ENCODE measurements around the gene KIAA0930. TPM values are rescaled to one million over a fixed set of nuclear protein-coding genes. Genes with fewer than 3 reads are reported as not detected.

Gene KIAA0930
- total RNA-seq, 1 experiment from 2014 or later, result 61.9 TPM

GRCh38 chr22:45230026-45230721 lies 10.5 kb downstream of the KIAA0930 start:
- Mint-ChIP-seq H3K4me3 (ENCODE audit: unreplicated experiment) (no peak overlapping the region), H3K27ac (ENCODE audit: low read depth, unreplicated experiment) (peak overlapping the region; percentile 68), H3K27me3 (ENCODE audit: insufficient read depth, unreplicated experiment) (no peaks in the 10 kb centered on the region), H3K4me1 (ENCODE audit: insufficient read depth, unreplicated experiment) (peaks cover 30% of the 10 kb centered on the region), H3K9me3 (ENCODE audit: unreplicated experiment) (no peaks in the 10 kb centered on the region), H3K36me3 (ENCODE audit: insufficient read depth, unreplicated experiment) (no peaks in the 10 kb centered on the region)
- DNase-seq (ENCODE audit: unreplicated experiment), result no peak
- ChIA-PET CTCF (no interaction called here), POLR2A (interaction anchor here (1.0 to 2.9 kb wide), 3 partner anchors 9 to 67 kb away, joined by 3 to 9 read pairs (median 4); partner anchors contain the start of gene NUP50)
- TF ChIP-seq CTCF (IDR thresholded peaks at IDR 0.05; ENCODE audit: unreplicated experiment), result no peak
- BruUV-seq (replicated peaks), result no TSS peak
- intact Hi-C loops (cut with micrococcal nuclease), result no loop called here

- no TSS peak for BruUV-seq (replicated peaks)
- Mint-ChIP-seq H3K27ac (ENCODE audit: low read depth, unreplicated experiment) (no peak overlapping the region), H3K27me3 (ENCODE audit: insufficient read depth, unreplicated experiment) (no peaks in the 10 kb centered on the region), H3K36me3 (ENCODE audit: insufficient read depth, unreplicated experiment) (no peaks in the 10 kb centered on the region), H3K9me3 (ENCODE audit: unreplicated experiment) (no peaks in the 10 kb centered on the region), H3K4me3 (ENCODE audit: unreplicated experiment) (no peak overlapping the region), H3K4me1 (ENCODE audit: insufficient read depth, unreplicated experiment) (peaks cover 34% of the 10 kb centered on the region)
- ChIA-PET CTCF (no interaction called here), POLR2A (no interaction called here)
- TF ChIP-seq CTCF (IDR thresholded peaks at IDR 0.05; ENCODE audit: unreplicated experiment), result no peak
- no peak for DNase-seq (ENCODE audit: unreplicated experiment)
- intact Hi-C loops (cut with micrococcal nuclease), result no loop called here
Observed at GRCh38 chr22:45229181-45229580, 11.5 kb downstream of the KIAA0930 start.

DNA sequence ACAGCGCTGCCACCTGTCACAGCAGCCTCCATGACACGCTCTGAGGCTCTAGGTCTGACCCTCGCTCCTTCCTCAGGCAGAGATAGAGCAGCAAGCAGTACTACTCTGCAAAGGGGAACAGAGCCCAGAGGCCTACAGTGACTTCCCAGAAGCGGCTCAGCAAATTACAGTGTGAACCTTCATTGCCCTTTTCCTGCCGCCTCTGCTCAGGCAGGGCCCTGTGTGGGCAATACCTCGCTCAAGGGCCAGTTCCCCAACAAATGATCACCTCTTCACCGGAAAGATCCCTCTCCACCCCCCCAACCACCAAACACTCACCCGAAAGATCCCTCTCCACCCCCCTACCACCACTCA lies 12.3 kb downstream of the KIAA0930 start:
- no peaks in the 10 kb centered on the region for H3K27me3 Mint-ChIP-seq (ENCODE audit: insufficient read depth, unreplicated experiment)
- DNase-seq (ENCODE audit: unreplicated experiment), result no peak
- peaks cover 34% of the 10 kb centered on the region for H3K4me1 Mint-ChIP-seq (ENCODE audit: insufficient read depth, unreplicated experiment)
- ChIA-PET POLR2A (no interaction called here), CTCF (no interaction called here)
- no TSS peak for BruUV-seq (replicated peaks)
- H3K4me3 Mint-ChIP-seq (ENCODE audit: unreplicated experiment), result no peak overlapping the region
- no peaks in the 10 kb centered on the region for H3K36me3 Mint-ChIP-seq (ENCODE audit: insufficient read depth, unreplicated experiment)
- H3K9me3 Mint-ChIP-seq (ENCODE audit: unreplicated experiment), result no peaks in the 10 kb centered on the region
- TF ChIP-seq CTCF (IDR thresholded peaks at IDR 0.05; ENCODE audit: unreplicated experiment), result no peak
- intact Hi-C loops (cut with micrococcal nuclease), result no loop called here
- no peak overlapping the region for H3K27ac Mint-ChIP-seq (ENCODE audit: low read depth, unreplicated experiment)

- intact Hi-C loops (cut with micrococcal nuclease), result no loop called here
- no peaks in the 10 kb centered on the region for H3K9me3 Mint-ChIP-seq (ENCODE audit: unreplicated experiment)
- DNase-seq (ENCODE audit: unreplicated experiment), result no peak
- H3K4me3 Mint-ChIP-seq (ENCODE audit: unreplicated experiment), result no peak overlapping the region
- H3K27ac Mint-ChIP-seq (ENCODE audit: low read depth, unreplicated experiment), result no peak overlapping the region
- BruUV-seq (replicated peaks), result no TSS peak
- no peak for TF ChIP-seq CTCF (IDR thresholded peaks at IDR 0.05; ENCODE audit: unreplicated experiment)
- POLR2A ChIA-PET, result no interaction called here
- no peaks in the 10 kb centered on the region for H3K27me3 Mint-ChIP-seq (ENCODE audit: insufficient read depth, unreplicated experiment)
- no peaks in the 10 kb centered on the region for H3K36me3 Mint-ChIP-seq (ENCODE audit: insufficient read depth, unreplicated experiment)
- CTCF ChIA-PET, result no interaction called here
- peaks cover 34% of the 10 kb centered on the region for H3K4me1 Mint-ChIP-seq (ENCODE audit: insufficient read depth, unreplicated experiment)
Observed at GRCh38 chr22:45227645-45228400, 12.9 kb downstream of the KIAA0930 start.
